ENCODE data around the gene ARRDC4.

DNA sequence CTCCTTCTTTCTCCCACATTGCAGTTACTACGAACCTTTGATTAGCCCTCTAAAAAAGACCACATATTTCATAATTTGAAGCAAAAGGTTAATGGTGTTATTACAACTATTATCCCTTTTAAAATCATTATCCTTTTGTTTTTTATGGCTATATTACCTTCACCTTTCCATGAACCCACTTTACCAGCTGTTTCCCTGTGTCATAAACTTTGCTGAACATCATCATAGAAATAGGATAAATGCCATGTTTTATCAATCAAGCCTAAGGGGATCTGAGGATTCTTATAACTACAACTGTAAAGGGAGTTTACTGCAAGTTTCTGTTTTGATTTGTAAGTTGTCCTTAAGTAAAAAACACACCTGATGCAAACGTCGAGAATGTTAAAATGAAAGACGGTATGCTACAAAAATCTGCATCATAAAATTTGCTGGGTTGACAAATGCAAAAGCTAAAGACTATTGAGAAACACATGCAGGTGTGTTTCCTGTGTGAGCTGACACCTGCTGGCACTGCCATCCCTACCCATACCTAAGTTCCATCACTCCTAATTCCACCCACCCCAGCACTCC lies 39.1 kb upstream of the ARRDC4 start:
- TF ChIP-seq CTCF (IDR thresholded peaks at IDR 0.05) (no peak), POLR2A (IDR thresholded peaks at IDR 0.05) (no peak)

Measured in uterus (tissue), 2 donors.